GM18498 (cell line): ENCODE measurements around the gene CBX8.
"Not testable (repeated sequence)": the region's sequence is repeated elsewhere in the genome, so short reads cannot be mapped to it uniquely, and the experiment has no call there.

Experiments used
- ATAC-seq: cut with Tn5 transposase; IDR thresholded peaks from one replicate; pipeline ENCODE4 v1.9.1; 2021; ENCODE audit warnings: mild to moderate bottlenecking, moderate library complexity; ENCODE audit not compliant: unreplicated experiment

The CBX8 gene

DNA sequence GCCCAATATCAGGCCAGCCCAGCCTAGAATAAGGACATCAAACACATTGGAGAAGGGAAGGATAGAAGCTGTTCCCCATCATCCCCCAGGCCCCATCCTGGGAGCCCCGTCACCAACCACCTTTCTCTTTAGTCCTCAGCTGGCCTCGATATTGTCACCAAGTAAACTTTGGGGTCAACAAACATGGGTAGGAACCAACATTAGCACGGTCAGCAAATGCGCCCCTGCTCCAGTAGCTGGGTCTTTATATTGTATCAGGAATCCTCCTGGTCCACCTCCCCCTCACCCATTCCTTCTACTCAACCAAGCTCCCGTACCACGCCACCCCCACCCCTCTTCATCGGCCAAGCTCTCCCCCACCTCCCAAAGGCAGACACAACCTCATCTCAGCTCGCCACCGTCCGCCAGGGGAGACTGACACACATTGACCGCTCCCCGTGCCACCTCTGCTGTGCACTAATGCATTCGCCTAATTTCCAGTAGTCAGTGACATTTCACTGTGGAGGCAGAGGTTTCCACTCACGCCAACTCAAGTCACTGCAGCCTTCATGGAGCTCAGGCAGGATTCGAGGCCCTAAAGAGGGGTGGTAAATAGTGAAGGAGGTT is 39.6 kb downstream of the CBX8 start:
- ATAC-seq, result no peak

GRCh38 chr17:79755591-79755990 is 41.3 kb downstream of the CBX8 start:
- no peak for ATAC-seq

GRCh38 chr17:79754903-79755302 is 42.0 kb downstream of the CBX8 start:
- not testable (repeated sequence) for ATAC-seq

DNA sequence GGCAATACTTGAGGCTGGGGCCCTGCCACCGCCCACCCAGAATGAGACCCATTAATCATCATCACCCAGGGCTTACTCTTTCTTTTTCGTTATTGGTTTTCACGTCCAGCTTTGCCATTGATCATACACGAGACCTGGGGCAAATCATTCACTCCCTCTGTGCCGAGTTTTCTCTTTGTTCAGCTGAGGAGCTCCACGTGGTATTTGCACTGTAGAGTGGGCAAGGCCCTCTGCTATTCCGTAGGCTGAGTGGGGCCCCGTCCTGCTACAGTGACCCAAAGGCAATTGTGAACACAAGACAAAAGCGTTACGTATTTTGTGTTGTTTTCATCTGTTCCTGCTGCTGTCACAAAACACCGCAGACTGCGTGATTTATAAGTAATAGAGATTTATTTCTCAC is 42.5 kb downstream of the CBX8 start:
- ATAC-seq, result no peak

DNA sequence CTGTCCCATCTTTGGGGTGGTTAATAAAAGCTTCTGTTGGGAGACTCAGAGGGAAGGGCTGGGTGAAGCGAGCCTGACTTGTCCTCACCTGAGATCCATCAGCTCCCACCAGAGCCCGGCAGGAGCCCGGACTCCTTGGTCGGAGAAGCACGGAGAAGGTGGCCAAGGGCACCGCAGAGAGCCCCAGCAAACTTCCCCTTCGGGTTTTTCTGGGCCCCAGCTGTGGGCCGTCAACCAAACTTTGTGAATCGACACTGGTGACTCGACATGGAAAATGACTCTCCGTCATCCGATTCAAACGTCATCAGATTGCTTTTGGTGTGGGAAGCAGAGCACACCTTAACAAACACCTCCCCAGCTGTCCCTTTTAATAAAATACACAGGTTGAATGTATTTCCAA is 44.7 kb downstream of the CBX8 start:
- ATAC-seq, result no peak

DNA sequence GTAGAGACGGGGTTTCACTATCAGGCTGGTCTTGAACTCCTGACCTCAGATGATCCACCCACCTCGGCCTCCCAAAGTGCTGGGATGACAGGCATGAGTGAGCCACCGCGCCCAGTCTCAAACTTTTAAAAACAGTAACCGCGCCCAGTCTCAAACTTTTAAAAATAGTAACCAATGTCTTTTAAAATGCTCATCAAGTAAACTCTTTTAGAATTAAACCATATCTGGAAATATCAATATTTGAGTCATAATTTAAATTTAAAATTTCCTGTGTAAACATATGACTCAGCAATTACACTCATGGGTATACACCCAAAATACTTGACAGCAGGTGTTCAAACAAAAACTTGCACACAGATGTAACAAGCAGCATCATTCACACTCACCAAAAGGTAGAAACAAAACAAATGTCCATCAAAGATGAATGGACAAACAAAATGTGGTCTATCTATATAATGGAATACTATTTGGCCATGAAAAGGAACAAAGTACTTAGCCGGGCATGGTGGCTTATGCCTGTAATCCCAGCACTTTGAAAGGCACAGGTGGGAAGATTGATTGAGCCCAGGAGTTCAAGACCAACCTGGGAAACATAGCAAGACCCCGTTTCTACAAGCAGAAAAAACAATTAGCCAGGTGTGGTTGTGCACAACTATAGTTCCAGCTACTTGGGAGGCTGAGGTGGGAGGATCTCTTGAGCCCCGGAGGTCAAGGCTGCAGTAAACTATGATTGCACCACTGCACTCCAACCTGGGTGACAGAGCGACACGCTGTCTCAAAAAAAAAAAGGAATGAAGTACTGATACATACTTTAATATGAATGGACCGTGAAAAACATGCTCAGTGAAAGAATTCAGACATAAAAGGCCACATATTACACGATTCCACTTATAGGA is 46.0 kb downstream of the CBX8 start:
- no peak for ATAC-seq

GRCh38 chr17:79749958-79750357 is 46.9 kb downstream of the CBX8 start:
- ATAC-seq, result no peak

DNA sequence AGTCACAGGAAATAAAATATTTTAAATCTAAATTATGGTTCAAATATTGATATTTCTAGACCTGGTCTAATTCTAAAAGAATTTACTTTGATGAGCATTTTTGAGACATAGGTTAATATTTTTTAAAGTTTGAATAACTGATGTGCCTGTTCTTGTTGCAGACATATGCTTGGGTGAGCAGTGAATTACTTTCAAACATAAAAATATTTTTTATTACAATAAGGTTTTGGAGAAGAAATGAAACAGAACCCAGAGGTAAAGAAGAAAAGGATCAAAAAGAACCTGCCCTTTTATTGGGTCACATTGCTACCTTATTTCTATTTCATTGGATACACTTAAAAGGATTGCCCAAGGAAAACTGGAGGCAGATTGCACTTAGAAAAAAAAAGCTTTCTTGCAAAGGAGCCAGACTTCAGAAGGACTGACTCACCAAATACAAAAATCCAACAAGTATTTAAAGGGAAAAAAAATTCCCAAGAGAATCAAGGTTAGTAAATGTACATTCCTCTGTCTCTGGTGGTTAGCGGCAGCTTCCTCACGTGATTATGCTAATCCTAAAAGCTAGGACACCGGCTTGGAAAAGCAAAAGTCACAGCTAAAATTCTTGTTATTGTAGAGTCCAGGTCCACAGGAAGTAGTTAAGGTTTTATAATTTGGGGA is 47.6 kb downstream of the CBX8 start:
- ATAC-seq, result no peak

DNA sequence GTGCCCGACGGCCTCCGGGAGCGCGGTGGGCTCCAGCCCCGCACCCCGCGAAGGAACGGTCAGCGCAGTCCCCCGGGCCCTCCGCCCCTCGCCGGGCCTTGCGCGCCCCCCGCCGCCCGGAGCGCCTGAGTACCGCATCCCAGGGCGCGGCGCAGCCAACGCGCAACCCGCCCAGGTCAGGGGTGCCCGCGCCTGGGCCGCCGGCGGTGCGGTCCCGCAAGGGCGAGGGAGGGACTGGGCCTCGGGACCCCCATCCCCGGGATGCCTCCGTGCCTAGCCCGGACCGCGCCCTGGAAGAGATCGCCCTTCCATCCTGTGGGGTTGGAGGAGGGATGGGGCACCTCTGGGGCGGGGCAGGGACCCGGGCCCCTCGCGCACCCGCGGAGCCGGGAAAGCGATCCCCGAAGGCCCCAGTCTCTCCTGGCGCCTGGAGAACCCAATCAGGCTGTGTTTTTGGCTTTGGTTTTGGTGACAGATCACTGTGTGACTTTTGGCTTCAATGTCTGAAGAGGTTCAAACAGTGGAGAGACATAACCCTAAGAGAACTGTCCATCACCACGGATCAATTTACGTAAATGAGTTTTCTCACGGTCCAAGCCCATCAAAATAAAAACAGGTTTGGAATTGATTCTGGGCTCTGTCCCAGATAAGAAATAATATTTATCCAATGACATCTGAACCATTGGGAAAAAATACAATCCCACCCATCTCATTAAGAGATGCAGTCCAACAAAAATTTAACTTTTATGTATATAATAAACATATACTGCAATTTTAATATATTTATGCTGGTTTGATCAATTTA is 48.4 kb downstream of the CBX8 start:
- no peak for ATAC-seq

DNA sequence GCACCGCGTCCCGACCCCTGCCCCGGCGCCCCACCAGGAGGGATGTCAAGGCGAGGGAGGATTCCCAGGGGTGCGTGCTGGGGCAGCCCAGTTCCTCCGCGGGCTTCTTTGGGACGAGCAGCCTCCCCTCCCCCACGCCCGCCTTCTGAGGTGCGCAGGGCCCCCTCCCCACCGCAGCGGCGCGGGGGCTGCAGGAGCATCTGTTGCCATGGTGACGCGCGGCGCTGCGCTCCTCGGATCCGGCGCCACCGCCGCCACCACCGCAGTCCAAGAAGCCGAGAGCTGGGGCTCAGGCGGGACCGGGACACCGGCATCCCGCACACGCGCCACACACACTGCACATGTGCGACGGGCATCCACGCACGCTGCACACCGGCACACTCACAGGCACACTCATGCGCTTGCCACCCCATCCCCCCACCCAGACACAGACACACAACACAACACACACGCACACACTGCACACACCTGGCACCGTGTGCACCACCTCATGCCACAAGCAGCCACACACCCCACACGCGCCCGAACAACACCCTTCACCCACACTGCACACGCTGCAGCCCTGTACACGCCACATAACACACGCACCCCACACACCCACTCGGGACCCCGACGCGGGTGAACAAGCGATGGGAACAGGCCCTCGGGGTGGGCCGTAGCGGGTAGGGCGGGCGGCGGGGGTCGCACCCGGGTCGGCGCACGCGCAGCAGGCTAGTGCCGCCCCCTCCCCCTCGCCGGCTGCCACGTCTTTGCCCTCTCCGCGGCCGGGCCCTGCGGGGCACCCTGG is 49.2 kb downstream of the CBX8 start:
- no peak for ATAC-seq

GRCh38 chr17:79746889-79747507 is 49.9 kb downstream of the CBX8 start:
- ATAC-seq, result no peak

- ATAC-seq, result no peak
Measured at GRCh38 chr17:79745641-79746105, 51.2 kb downstream of the CBX8 start.

GRCh38 chr17:79743614-79744013 is 53.3 kb downstream of the CBX8 start:
- ATAC-seq, result no peak

DNA sequence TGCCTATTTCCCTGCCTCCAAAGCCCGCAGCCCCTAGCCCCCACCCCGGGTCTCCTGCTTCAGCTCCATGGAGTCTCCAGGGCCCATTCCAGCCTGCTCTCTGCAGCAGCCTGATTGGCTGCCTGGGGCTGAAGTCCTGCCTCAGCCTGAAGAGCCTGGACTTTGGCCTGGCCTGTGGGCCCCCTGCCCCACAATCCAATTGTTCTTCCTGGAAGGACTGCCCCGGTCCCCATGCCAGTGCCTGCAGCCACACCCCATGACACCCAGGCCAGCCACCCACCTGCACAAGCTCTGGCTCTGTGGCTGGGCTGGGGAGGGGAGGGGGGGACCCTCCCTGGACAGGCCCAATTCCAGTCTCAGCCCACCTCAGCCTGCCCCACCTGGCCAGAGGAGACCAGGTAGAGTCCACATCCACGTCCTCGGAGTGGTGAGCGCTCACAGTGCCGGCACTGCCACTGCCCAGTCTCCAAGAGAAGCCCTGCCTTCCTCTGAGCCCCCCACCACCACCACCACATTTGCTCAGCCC is 53.9 kb downstream of the CBX8 start:
- no peak for ATAC-seq

GRCh38 chr17:79742589-79742918 is 54.3 kb downstream of the CBX8 start:
- ATAC-seq, result no peak
